GM12878 (cell line): ENCODE data around the gene CLIC3. TPM values are rescaled to one million over a fixed set of nuclear protein-coding genes. Genes with fewer than 3 reads are reported as not detected.

Source experiments
- ATAC-seq: fragments of 200-7000 bp; cut with Tn5 transposase; 3 replicates; pipeline ENCODE4 v1.9.1; 2020; ENCODE audit warnings: mild to moderate bottlenecking, moderate library complexity
- BruUV-seq: library from RNA; stranded (reverse); fragments of 400-500 nt; replicated peaks from 2 replicates; lab custom pipeline; 2021; lab: Mats Ljungman, UMichigan
- CTCF ChIA-PET: fragments of 300-600 bp; sonication (Branson Sonifier 250); formaldehyde crosslinking; extraction: SDS; loops from one replicate; lab custom pipeline; 2021; ENCODE audit warnings: inconsistent platforms; lab: Yijun Ruan, JAX
- POLR2A ChIA-PET: fragments of 350-600 bp; formaldehyde crosslinking; extraction: SDS; loops from one replicate; lab custom pipeline; 2021; ENCODE audit warnings: inconsistent platforms; lab: Charles Lee
- RAD21 ChIA-PET: fragments of 300-600 bp; sonication (Branson Sonifier 250); formaldehyde crosslinking; loops from one replicate; lab custom pipeline; 2023; ENCODE audit warnings: antibody characterized with exemption; ENCODE audit not compliant: unreplicated experiment; lab: Charles Lee
- SMC1A ChIA-PET: fragments of 300-600 bp; sonication (Branson Sonifier 250); formaldehyde crosslinking; loops from one replicate; lab custom pipeline; 2023; ENCODE audit not compliant: unreplicated experiment, uncharacterized antibody; lab: Charles Lee
- DNase-seq: peaks from one replicate; pipeline ENCODE4 v3.0.0-alpha.2; 2011; ENCODE audit warnings: low read depth, low spot score
- FAIRE-seq: peaks from 3 replicates; lab custom pipeline; 2011; peaks lifted over from hg19 to GRCh38; lab: Jason Lieb, UNC
- H2AFZ ChIP-seq: 2 replicates; pipeline ENCODE4 v1.6.0; 2011; ENCODE audit warnings: low read depth, low read length, control low read depth; ENCODE audit not compliant: control insufficient read depth
- H3K27ac ChIP-seq: 2 replicates; pipeline ENCODE4 v1.5.1; 2011; ENCODE audit warnings: control low read depth; ENCODE audit not compliant: control insufficient read depth, insufficient read depth
- H3K27me3 ChIP-seq, 2 experiments: replicated peaks in 1 of 2; 2 replicates each; pipeline versions ENCODE4 v1.6.0 to v1.6.1; 2011; ENCODE audit warnings: low read length in 1 of 2; ENCODE audit not compliant: control insufficient read depth in 2 of 2, insufficient read depth in 2 of 2
- H3K36me3 ChIP-seq, 2 experiments: 2 replicates each; pipeline ENCODE4 v1.5.1; 2011; ENCODE audit warnings: low read length in 1 of 2; ENCODE audit not compliant: control insufficient read depth in 2 of 2, insufficient read depth in 2 of 2
- H3K4me1 ChIP-seq: 2 replicates; pipeline ENCODE4 v1.6.1; 2011; ENCODE audit warnings: mild to moderate bottlenecking, low read length, moderate library complexity, mixed read lengths; ENCODE audit not compliant: control insufficient read depth, insufficient read depth
- H3K4me2 ChIP-seq: 2 replicates; pipeline ENCODE4 v1.6.0; 2011; ENCODE audit warnings: control low read depth; ENCODE audit not compliant: control insufficient read depth, insufficient read depth
- H3K4me3 ChIP-seq: fragments of 200-600 bp; sonication (generic); 2 replicates; pipeline ENCODE4 v1.5.1; 2016
- H3K79me2 ChIP-seq: 2 replicates; pipeline ENCODE4 v1.6.0; 2011; ENCODE audit warnings: low read length; ENCODE audit not compliant: control insufficient read depth, insufficient read depth
- H3K9ac ChIP-seq: 2 replicates; pipeline ENCODE4 v1.8.0; 2011; ENCODE audit warnings: low read length, control low read depth, mixed read lengths; ENCODE audit not compliant: control insufficient read depth, insufficient read depth
- H3K9me3 ChIP-seq: replicated peaks from 3 replicates; pipeline ENCODE4 v1.5.1; 2011; ENCODE audit warnings: mild to moderate bottlenecking, low read length; ENCODE audit not compliant: control insufficient read depth, insufficient read depth
- H4K20me1 ChIP-seq: 2 replicates; pipeline ENCODE4 v1.6.0; 2011; ENCODE audit not compliant: control insufficient read depth, insufficient read depth
- CEBPB ChIP-seq, 2 experiments: fragments of 150-350 bp in 1 of 2; IDR thresholded peaks; 2 replicates each; pipeline ENCODE4 v1.6.1; 2012 to 2014; ENCODE audit warnings: low read depth in 2 of 2, low read length in 2 of 2, borderline replicate concordance in 1 of 2, inconsistent platforms in 1 of 2
- CTCF ChIP-seq, 3 experiments: IDR thresholded peaks in 2 of 3; conservative IDR thresholded peaks in 1 of 3; 2 replicates each; pipeline ENCODE4 v1.5.1; 2011; ENCODE audit warnings: low read depth in 3 of 3, low read length in 3 of 3, mild to moderate bottlenecking in 3 of 3, control low read depth in 2 of 3, moderate library complexity in 2 of 3, inconsistent platforms in 1 of 3, mixed read lengths in 1 of 3; ENCODE audit not compliant: control insufficient read depth in 2 of 3, insufficient read depth in 1 of 3; ENCODE audit errors: extremely low read depth in 1 of 3
- RUNX3 ChIP-seq: IDR thresholded peaks from 2 replicates; pipeline ENCODE4 v1.6.1; 2012; ENCODE audit warnings: low read length, inconsistent platforms
- WGBS: methylation state at CpG from one replicate; pipeline ENCODE4 v1.1.6; 2016; ENCODE audit warnings: low lambda C conversion rate; ENCODE audit not compliant: insufficient replicate concordance, insufficient coverage; ENCODE audit errors: missing lambda C conversion rate; 5-methylcytosine and 5-hydroxymethylcytosine counted together
- in situ Hi-C: fragments of 300-500 bp; cut with MboI; formaldehyde crosslinking; loops from 9 replicates; pipeline ENCODE4 v1.14.3; 2018; ENCODE audit warnings: mixed read lengths
- intact Hi-C: fragments of 100-400 bp; cut with micrococcal nuclease; formaldehyde crosslinking; loops from one replicate; pipeline ENCODE4 v1.14.2; 2022; ENCODE audit not compliant: unreplicated experiment
- polyA plus RNA-seq, 11 experiments: library from polyadenylated mRNA; depleted of rRNA in 4 of 11; unstranded in 6 of 11; stranded (reverse) in 5 of 11; fragments of >200 nt; fragmentation: Nextera tagmentation in 4 of 11; fragmentation: Illumina TruSeq in 1 of 11; extraction: Ambion mirVana in 4 of 11; extraction: Trizol in 1 of 11; gene quantifications; 1 replicate in 1 of 11; 2 replicates in 10 of 11; pipeline versions ENCODE4 v1.2.1 to v1.2.3, GENCODE V29; 2011 to 2016; ENCODE audit warnings: inconsistent platforms in 2 of 11, missing spikeins in 2 of 11, low read depth in 1 of 11
- total RNA-seq, 4 experiments: library from RNA; depleted of rRNA in 3 of 4; stranded (reverse); fragments of >200 nt in 3 of 4; fragmentation: Illumina TruSeq in 1 of 4; extraction: Trizol in 1 of 4; gene quantifications; 2 replicates each; pipeline versions ENCODE4 v1.2.1 to v1.2.3, GENCODE V29; 2013 to 2021

The CLIC3 gene
- total and polyA plus RNA-seq, 10 of the 15 experiments (the other 5 are each of a cell fraction or from before 2014, with no cell fraction given) = 0.31 TPM; not detected in 9

GRCh38 chr9:137006116-137007003, 10.0 kb upstream of the CLIC3 start:
- H3K27ac ChIP-seq = no peak overlapping the region
- H3K27me3 ChIP-seq = 0 out of 4 replicates have a peak, but pooled peaks cover 0 to 4% of the 10 kb centered on the region in 2 experiments
- no peak overlapping the region for H3K9ac ChIP-seq
- no peaks in the 10 kb centered on the region for H4K20me1 ChIP-seq
- ChIA-PET RAD21 (no interaction called here), SMC1A (no interaction called here), CTCF (interaction anchor here (1.1 kb wide), 1 partner anchor 29 kb away, joined by 5 read pairs; no protein-coding TSS in a partner anchor), POLR2A (no interaction called here)
- no TSS peak for BruUV-seq
- no peak overlapping the region for H2AFZ ChIP-seq
- WGBS = 32% methylated on average over 24 of the region's 24 CpGs
- H3K79me2 ChIP-seq = no peaks in the 10 kb centered on the region
- no peak for FAIRE-seq
- H3K4me1 ChIP-seq = no peaks in the 10 kb centered on the region
- intact Hi-C loops = no loop called here
- in situ Hi-C loops = no loop called here
- TF ChIP-seq CEBPB (IDR thresholded peaks at IDR 0.05; ENCODE audit: borderline replicate concordance in 1 of 2, low read depth in 2 of 2, low read length in 2 of 2) = no peak
- no peak for TF ChIP-seq CTCF (IDR thresholded peaks at IDR 0.05 in 2 of 3, conservative IDR thresholded peaks at IDR 0.05 in 1 of 3; ENCODE audit: control insufficient read depth in 2 of 3, extremely low read depth in 1 of 3, insufficient read depth in 1 of 3, low read depth in 3 of 3, low read length in 3 of 3)
- TF ChIP-seq RUNX3 = peak; percentile 39
- H3K9me3 ChIP-seq = peaks cover 2% of the 10 kb centered on the region; the same call in 2 of the 3 replicates
- no peak for DNase-seq
- H3K4me2 ChIP-seq = no peak overlapping the region
- no peaks in the 10 kb centered on the region for H3K36me3 ChIP-seq
- ATAC-seq = no peak
- H3K4me3 ChIP-seq = no peak overlapping the region
